ENCODE data around the gene CD151. TPM values are rescaled to one million over a fixed set of nuclear protein-coding genes. Genes with fewer than 3 reads are reported as not detected.

Gene CD151
- polyA plus RNA-seq, 1 of the 3 experiments (the other 2 are of a cell fraction) = 922 TPM

DNA sequence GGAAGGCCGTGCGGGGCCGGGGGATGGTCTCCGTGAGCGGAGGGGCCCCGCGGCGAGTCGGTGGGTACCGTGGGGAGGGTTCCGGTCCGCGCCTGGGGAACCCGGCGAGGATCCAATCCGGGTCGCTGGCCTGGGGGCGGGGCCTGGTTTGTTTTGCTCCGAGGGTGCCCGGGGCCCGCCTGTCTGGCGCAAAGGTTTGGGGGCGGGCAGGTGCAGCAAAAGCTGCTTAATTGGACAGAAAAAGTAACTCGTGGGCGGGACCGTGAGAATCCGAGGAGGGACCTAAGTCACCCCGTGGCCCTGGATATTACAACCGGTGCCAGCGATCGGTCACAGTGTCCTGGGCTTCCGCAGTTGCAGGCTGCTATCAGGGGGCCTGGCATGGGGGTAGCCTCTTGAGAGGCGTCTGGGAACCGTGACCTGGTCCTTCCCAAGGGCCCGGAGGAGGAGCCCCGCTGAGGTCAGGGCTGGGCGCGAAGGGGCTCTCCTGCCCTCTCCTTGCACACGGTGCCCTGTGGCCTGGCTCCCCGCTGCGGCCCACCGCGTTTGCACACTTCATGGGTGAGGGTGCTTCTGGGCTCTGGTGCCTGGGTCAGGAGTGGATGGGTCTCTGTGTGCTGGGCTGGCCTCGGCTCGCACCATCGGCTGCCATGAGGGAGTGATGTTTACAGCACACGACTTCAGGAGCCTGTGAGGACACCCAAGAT lies 12.7 kb upstream of the CD151 start (continued):
- TF ChIP-seq, protein P1, sequence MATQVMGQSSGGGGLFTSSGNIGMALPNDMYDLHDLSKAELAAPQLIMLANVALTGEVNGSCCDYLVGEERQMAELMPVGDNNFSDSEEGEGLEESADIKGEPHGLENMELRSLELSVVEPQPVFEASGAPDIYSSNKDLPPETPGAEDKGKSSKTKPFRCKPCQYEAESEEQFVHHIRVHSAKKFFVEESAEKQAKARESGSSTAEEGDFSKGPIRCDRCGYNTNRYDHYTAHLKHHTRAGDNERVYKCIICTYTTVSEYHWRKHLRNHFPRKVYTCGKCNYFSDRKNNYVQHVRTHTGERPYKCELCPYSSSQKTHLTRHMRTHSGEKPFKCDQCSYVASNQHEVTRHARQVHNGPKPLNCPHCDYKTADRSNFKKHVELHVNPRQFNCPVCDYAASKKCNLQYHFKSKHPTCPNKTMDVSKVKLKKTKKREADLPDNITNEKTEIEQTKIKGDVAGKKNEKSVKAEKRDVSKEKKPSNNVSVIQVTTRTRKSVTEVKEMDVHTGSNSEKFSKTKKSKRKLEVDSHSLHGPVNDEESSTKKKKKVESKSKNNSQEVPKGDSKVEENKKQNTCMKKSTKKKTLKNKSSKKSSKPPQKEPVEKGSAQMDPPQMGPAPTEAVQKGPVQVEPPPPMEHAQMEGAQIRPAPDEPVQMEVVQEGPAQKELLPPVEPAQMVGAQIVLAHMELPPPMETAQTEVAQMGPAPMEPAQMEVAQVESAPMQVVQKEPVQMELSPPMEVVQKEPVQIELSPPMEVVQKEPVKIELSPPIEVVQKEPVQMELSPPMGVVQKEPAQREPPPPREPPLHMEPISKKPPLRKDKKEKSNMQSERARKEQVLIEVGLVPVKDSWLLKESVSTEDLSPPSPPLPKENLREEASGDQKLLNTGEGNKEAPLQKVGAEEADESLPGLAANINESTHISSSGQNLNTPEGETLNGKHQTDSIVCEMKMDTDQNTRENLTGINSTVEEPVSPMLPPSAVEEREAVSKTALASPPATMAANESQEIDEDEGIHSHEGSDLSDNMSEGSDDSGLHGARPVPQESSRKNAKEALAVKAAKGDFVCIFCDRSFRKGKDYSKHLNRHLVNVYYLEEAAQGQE (IDR thresholded peaks at IDR 0.05; ENCODE audit: low read depth, low read length) = no peak
- no peak for TF ChIP-seq RXRA (IDR thresholded peaks at IDR 0.05; ENCODE audit: borderline replicate concordance, low read depth)
- no peak for TF ChIP-seq FOSL2 (IDR thresholded peaks at IDR 0.05; ENCODE audit: borderline replicate concordance, low read depth)
- TF ChIP-seq CHD2 (IDR thresholded peaks at IDR 0.05; ENCODE audit: low read length, partially characterized antibody) = no peak
- no peak for TF ChIP-seq FOXJ3 (CRISPR knock-in tag; IDR thresholded peaks at IDR 0.05)
- no peak for TF ChIP-seq RAD21 (IDR thresholded peaks at IDR 0.05; ENCODE audit: low read length)
- TF ChIP-seq, protein P2, sequence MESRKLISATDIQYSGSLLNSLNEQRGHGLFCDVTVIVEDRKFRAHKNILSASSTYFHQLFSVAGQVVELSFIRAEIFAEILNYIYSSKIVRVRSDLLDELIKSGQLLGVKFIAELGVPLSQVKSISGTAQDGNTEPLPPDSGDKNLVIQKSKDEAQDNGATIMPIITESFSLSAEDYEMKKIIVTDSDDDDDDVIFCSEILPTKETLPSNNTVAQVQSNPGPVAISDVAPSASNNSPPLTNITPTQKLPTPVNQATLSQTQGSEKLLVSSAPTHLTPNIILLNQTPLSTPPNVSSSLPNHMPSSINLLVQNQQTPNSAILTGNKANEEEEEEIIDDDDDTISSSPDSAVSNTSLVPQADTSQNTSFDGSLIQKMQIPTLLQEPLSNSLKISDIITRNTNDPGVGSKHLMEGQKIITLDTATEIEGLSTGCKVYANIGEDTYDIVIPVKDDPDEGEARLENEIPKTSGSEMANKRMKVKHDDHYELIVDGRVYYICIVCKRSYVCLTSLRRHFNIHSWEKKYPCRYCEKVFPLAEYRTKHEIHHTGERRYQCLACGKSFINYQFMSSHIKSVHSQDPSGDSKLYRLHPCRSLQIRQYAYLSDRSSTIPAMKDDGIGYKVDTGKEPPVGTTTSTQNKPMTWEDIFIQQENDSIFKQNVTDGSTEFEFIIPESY (IDR thresholded peaks at IDR 0.05; ENCODE audit: borderline replicate concordance, low read depth) = 0 out of 2 replicates have a peak, but pooled peaks have one; percentile 4

DNA sequence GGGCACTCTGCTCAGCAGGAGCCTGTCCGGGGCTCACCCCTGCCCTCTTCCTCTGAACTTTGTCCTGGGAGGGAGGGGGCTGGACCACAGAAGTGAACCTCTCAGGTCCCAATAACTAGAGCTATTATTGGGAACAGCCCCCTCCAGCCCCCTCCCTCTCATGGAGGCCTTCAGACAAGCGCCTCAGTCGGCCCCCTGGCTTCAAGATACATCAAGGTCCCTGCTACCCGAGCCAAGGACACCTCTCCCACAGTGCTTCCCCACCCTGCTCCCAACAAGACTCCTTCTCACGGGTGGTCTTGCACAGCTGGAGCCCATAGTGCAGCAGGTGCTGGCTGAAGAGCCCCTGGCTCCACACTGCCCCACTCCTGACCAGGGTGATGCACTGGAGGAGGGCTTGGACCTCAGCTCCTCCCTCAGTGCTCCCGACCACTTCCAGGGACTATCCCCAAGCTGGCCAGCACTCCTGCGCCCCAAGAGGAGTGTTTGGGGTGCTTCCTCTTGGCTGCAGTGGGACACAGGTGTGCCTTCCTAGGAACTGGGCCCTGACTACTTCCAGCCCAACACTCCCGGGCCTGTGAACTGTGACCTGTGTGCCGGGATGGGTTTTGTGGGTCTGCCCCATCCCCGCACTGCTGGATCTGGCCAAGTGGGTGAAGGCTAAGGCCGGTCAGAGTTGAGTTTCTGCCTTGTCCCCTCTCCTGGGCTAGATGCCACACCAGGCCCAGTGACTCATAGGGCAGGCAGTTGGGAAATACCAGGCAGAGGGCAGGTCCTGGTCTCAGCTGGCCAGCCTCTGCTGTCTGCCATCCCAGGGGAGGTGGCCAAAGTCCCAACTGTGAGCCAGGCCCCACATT lies 11.9 kb upstream of the CD151 start:
- H3K9me3 ChIP-seq = no peaks in the 10 kb centered on the region
- no peak overlapping the region for H2AFZ ChIP-seq (ENCODE audit: low read depth)
- peak overlapping the region; percentile 71 to 79 for H3K4me3 ChIP-seq (ENCODE audit: low read depth in 2 of 2, low read length in 1 of 2)
- H3K4me1 ChIP-seq (ENCODE audit: control insufficient read depth in 1 of 2, insufficient read depth in 2 of 2, low read depth in 1 of 2, low read length in 1 of 2) = peaks cover 14 to 26% of the 10 kb centered on the region in 2 experiments; a peak in 3 of 4 replicates
- no peak for DNase-seq
- H3K36me3 ChIP-seq (replicated peaks in 1 of 2; ENCODE audit: control insufficient read depth in 1 of 2, insufficient read depth in 2 of 2, low read length in 1 of 2) = peaks cover 0 to 21% of the 10 kb centered on the region in 2 experiments
- H3F3A ChIP-seq (replicated peaks; ENCODE audit: insufficient read depth) = peaks cover 7% of the 10 kb centered on the region
- WGBS (ENCODE audit: low lambda C conversion rate) = 41% methylated on average over 6 of the region's 11 CpGs
- peaks cover 28% of the 10 kb centered on the region for H4K20me1 ChIP-seq (ENCODE audit: insufficient read depth)
- H3K9me2 ChIP-seq = no peaks in the 10 kb centered on the region
- H3K27ac ChIP-seq (ENCODE audit: low read depth in 2 of 2, low read length in 1 of 2) = peak overlapping the region in 1 of 2 experiments; percentile 73; a peak in 3 of 4 replicates
- no peaks in the 10 kb centered on the region for H3K27me3 ChIP-seq (ENCODE audit: insufficient read depth)
- ChIA-PET POLR2A (interaction anchor here (1.9 to 2.7 kb wide), 4 partner anchors 12 to 22 kb away, joined by 6 to 34 read pairs (median 11); partner anchors contain the start of genes CD151, POLR2L, RPLP2 and TSPAN4), CTCF (interaction anchor here (1.1 to 1.4 kb wide), 2 partner anchors 10 to 13 kb away, joined by 4 read pairs; no protein-coding TSS in a partner anchor)
- peak overlapping the region; percentile 98 for H3K4me2 ChIP-seq
- H3K79me2 ChIP-seq (ENCODE audit: insufficient read depth) = peaks cover 26% of the 10 kb centered on the region
- H3K9ac ChIP-seq = peak overlapping the region; percentile 83
- TF ChIP-seq TCF12 (IDR thresholded peaks at IDR 0.05) (peak; percentile 71; the same call in 1 of the 2 replicates), SIN3A (IDR thresholded peaks at IDR 0.05; ENCODE audit: borderline replicate concordance, low read depth, low read length) (0 out of 2 replicates have a peak, but pooled peaks have one; percentile 10), TEAD4 (IDR thresholded peaks at IDR 0.05; ENCODE audit: borderline replicate concordance, insufficient read depth) (0 out of 2 replicates have a peak, but pooled peaks have one; percentile 28), MEF2A (IDR thresholded peaks at IDR 0.05; ENCODE audit: borderline replicate concordance, low read depth) (no peak), FOSL2 (IDR thresholded peaks at IDR 0.05; ENCODE audit: borderline replicate concordance, low read depth) (peak; percentile 83), RXRA (IDR thresholded peaks at IDR 0.05; ENCODE audit: borderline replicate concordance, low read depth) (peak; percentile 34; the same call in 1 of the 2 replicates), MXI1 (IDR thresholded peaks at IDR 0.05; ENCODE audit: low read depth, low read length) (no peak), RCOR1 (IDR thresholded peaks at IDR 0.05; ENCODE audit: low read length) (no peak), NFIC (IDR thresholded peaks at IDR 0.05; ENCODE audit: borderline replicate concordance) (peak; percentile 75), JUND (IDR thresholded peaks at IDR 0.05) (peak; percentile 59), RFX5 (IDR thresholded peaks at IDR 0.05; ENCODE audit: low read length) (no peak), GABPA (IDR thresholded peaks at IDR 0.05; ENCODE audit: low read depth) (no peak), ELF1 (IDR thresholded peaks at IDR 0.05) (no peak)
- TF ChIP-seq, protein P1 (IDR thresholded peaks at IDR 0.05; ENCODE audit: low read depth, low read length) = 0 out of 2 replicates have a peak, but pooled peaks have one; percentile 13

Measured in SK-N-SH (cell line).